Measurements from ENCODE around the gene OTULIN. TPM values are rescaled to one million over a fixed set of nuclear protein-coding genes. Genes with fewer than 3 reads are reported as not detected.

Gene OTULIN
- total and polyA plus RNA-seq, 2 of the 8 experiments (the other 6 are each of a cell fraction or from before 2014, with no cell fraction given) = 5.2 to 34.8 TPM

GRCh38 chr5:14669975-14670374 lies 5.5 kb downstream of the OTULIN start:
- no peaks in the 10 kb centered on the region for H3K23me2 ChIP-seq (ENCODE audit: low read depth, low read length)
- no peak overlapping the region for H2AFZ ChIP-seq (ENCODE audit: low read length)
- no peak overlapping the region for H4K8ac ChIP-seq (ENCODE audit: extremely low read depth, insufficient read depth, low read length)
- H3K79me1 ChIP-seq (ENCODE audit: low read depth, low read length) = peaks cover 12% of the 10 kb centered on the region; the same call in 1 of the 2 replicates
- no peak overlapping the region for H4K91ac ChIP-seq (replicated peaks; ENCODE audit: insufficient read length, low read length)
- no peak for DNase-seq (ENCODE audit: low read depth in 1 of 2, low spot score in 2 of 2)
- 83% methylated on average over 1 of the region's 1 CpG; no CpG with 5 or more reads in 1 of the 2 experiments for WGBS, 2 experiments (ENCODE audit: extremely low coverage in 1 of 2, insufficient coverage in 1 of 2, insufficient read length in 1 of 2, insufficient replicate concordance in 2 of 2, low coverage in 1 of 2, low lambda C conversion rate in 2 of 2, missing lambda C conversion rate in 1 of 2)
- no peak overlapping the region for H2BK15ac ChIP-seq (ENCODE audit: low read length)
- no peak overlapping the region for H3K27ac ChIP-seq (ENCODE audit: low read depth, low read length)
- H2BK20ac ChIP-seq (ENCODE audit: low read length) = no peak overlapping the region
- no peak overlapping the region for H4K5ac ChIP-seq (ENCODE audit: insufficient read length, low read depth, low read length)
- peaks cover 6 to 16% (median 13%) of the 10 kb centered on the region in 4 experiments; a peak in 5 of 7 replicates for H3K4me1 ChIP-seq (replicated peaks in 1 of 4; ENCODE audit: control insufficient read depth in 3 of 4, insufficient read depth in 4 of 4, low read length in 3 of 4)
- TF ChIP-seq POLR2AphosphoS5 (IDR thresholded peaks at IDR 0.05; ENCODE audit: low read depth, low read length) (no peak), CEBPB (IDR thresholded peaks at IDR 0.05; ENCODE audit: low read depth, low read length) (no peak), BRCA1 (IDR thresholded peaks at IDR 0.05; ENCODE audit: low read depth, low read length) (no peak), EZH2 (IDR thresholded peaks at IDR 0.05; ENCODE audit: low read depth, low read length, severe bottlenecking) (no peak), TBP (IDR thresholded peaks at IDR 0.05; ENCODE audit: low read depth, low read length) (no peak), MAFK (IDR thresholded peaks at IDR 0.05; ENCODE audit: low read depth, low read length) (no peak)
- H3K36me3 ChIP-seq (ENCODE audit: control insufficient read depth in 2 of 4, insufficient read depth in 4 of 4, low read length in 3 of 4) = no peaks in the 10 kb centered on the region
- H2BK12ac ChIP-seq (ENCODE audit: low read depth, low read length) = no peak overlapping the region
- no peak for FAIRE-seq
- POLR2A ChIA-PET (ENCODE audit: partially characterized antibody) = no interaction called here
- no peak overlapping the region for H2BK120ac ChIP-seq (replicated peaks; ENCODE audit: low read depth, low read length)
- CTCF ChIA-PET (ENCODE audit: partially characterized antibody) = interaction anchor here (1.1 to 1.2 kb wide), 2 partner anchors 14 to 38 kb away, joined by 3 to 6 read pairs; no protein-coding TSS in a partner anchor
- H3K4ac ChIP-seq (replicated peaks; ENCODE audit: insufficient read length, low read depth, low read length) = no peak overlapping the region
- peaks cover 0 to 5% (median 3%) of the 10 kb centered on the region in 4 experiments; a peak in 3 of 7 replicates for H3K27me3 ChIP-seq (replicated peaks in 1 of 4; ENCODE audit: control insufficient read depth in 3 of 4, extremely low read depth in 1 of 4, insufficient read depth in 3 of 4, low read length in 3 of 4)
- H3K9me3 ChIP-seq (ENCODE audit: insufficient read depth in 2 of 2, low read depth in 1 of 2, low read length in 1 of 2) = no peaks in the 10 kb centered on the region
- H3K9ac ChIP-seq (replicated peaks in 1 of 4; ENCODE audit: extremely low read depth in 1 of 4, low read depth in 3 of 4, low read length in 3 of 4) = no peak overlapping the region
- H4K20me1 ChIP-seq (replicated peaks in 1 of 2; ENCODE audit: control insufficient read depth in 1 of 2, insufficient read depth in 2 of 2, low read length in 2 of 2) = peaks cover 0 to 5% of the 10 kb centered on the region in 2 experiments
- H3K4me2 ChIP-seq (ENCODE audit: insufficient read depth in 1 of 2, low read depth in 2 of 2, low read length in 2 of 2) = no peak overlapping the region
- H2BK5ac ChIP-seq (ENCODE audit: low read depth, low read length) = no peak overlapping the region
- H3K56ac ChIP-seq (replicated peaks; ENCODE audit: insufficient read length, low read depth, low read length) = no peak overlapping the region
- peaks cover 0 to 80% of the 10 kb centered on the region in 2 experiments; a peak in 3 of 4 replicates for H3K79me2 ChIP-seq (ENCODE audit: control insufficient read depth in 1 of 2, insufficient read depth in 2 of 2, low read length in 2 of 2)
- H3K4me3 ChIP-seq (ENCODE audit: extremely low read depth in 1 of 4, insufficient read depth in 2 of 4, low read depth in 3 of 4, low read length in 4 of 4) = no peak overlapping the region
- H3K23ac ChIP-seq (ENCODE audit: insufficient read length) = no peak overlapping the region
- H2AK5ac ChIP-seq (ENCODE audit: low read depth, low read length) = no peak overlapping the region
- H3K18ac ChIP-seq (ENCODE audit: extremely low read depth, low read length) = no peak overlapping the region
- H3K14ac ChIP-seq (ENCODE audit: insufficient read length) = no peak overlapping the region
